Measurements from ENCODE around the gene GLTPD2.
A peak's percentile ranks its signal among the peaks of the same experiment; 100 is the strongest.

GLTPD2 gene

DNA sequence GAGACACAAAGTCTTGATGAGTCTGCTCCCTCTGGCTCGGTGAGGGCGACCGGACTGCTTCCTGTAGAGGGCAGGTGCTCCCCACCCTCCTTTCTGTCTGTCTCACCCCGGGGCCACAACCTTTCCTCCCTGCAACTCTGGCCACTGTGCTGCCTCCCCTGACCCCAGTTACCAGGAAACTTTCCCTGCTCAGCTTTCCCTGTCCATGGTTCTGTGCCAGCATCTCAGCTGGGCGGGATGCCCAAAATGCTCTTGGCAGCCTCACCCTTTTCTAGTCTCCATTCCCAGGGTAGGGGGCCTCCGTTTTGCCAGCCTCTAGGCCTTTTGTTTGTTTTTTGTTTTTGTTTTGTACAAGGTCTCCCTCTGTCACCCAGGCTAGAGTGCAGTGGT is 19.6 kb downstream of the GLTPD2 start:
- H3K79me1 ChIP-seq (ENCODE audit: low read length), result peaks cover 10% of the 10 kb centered on the region
- no peak overlapping the region for H4K91ac ChIP-seq (ENCODE audit: low read depth, low read length)
- no peak overlapping the region for H2BK5ac ChIP-seq (ENCODE audit: low read depth, low read length, poor library complexity)
- H3K9me3 ChIP-seq (ENCODE audit: insufficient read depth, low read depth, low read length), result peaks cover 2% of the 10 kb centered on the region
- H4K8ac ChIP-seq (ENCODE audit: low read depth, low read length), result no peak overlapping the region
- no peak overlapping the region for H2AFZ ChIP-seq (ENCODE audit: insufficient read depth, low read length, poor library complexity)
- H4K12ac ChIP-seq (ENCODE audit: low read depth, low read length), result no peak overlapping the region
- no peak for DNase-seq
- no peak overlapping the region for H3K4me3 ChIP-seq (ENCODE audit: low read depth, low read length)
- H3K27ac ChIP-seq (ENCODE audit: low read depth, low read length), result no peak overlapping the region
- H3K23ac ChIP-seq (ENCODE audit: low read length), result no peak overlapping the region
- peak overlapping the region; percentile 13 for H3K18ac ChIP-seq (ENCODE audit: low read length)
- no peaks in the 10 kb centered on the region for H3K27me3 ChIP-seq (ENCODE audit: insufficient read depth, low read length)
- no peak overlapping the region for H2BK120ac ChIP-seq (ENCODE audit: insufficient read depth, low read length, poor library complexity)
- H3K9ac ChIP-seq (ENCODE audit: low read length), result no peak overlapping the region
- peak overlapping the region; percentile 33 for H2BK12ac ChIP-seq (ENCODE audit: low read length)
- no peak overlapping the region for H3K14ac ChIP-seq (ENCODE audit: low read length)
- H3K4me1 ChIP-seq (ENCODE audit: control insufficient read depth in 1 of 2, insufficient read depth in 2 of 2, low read length in 2 of 2), result peaks cover 26 to 29% of the 10 kb centered on the region in 2 experiments
- peaks cover 20 to 22% of the 10 kb centered on the region in 2 experiments for H3K36me3 ChIP-seq (ENCODE audit: control insufficient read depth in 1 of 2, insufficient read depth in 2 of 2, low read length in 2 of 2)
- WGBS (ENCODE audit: extremely low coverage, insufficient coverage, insufficient read length), result no CpG with 5 or more reads among the region's 6 CpGs
- peak overlapping the region; percentile 27 for H2AK5ac ChIP-seq (ENCODE audit: low read length)
- H3K4ac ChIP-seq (ENCODE audit: low read depth, low read length), result peak overlapping the region; percentile 70
- peaks cover 7% of the 10 kb centered on the region for H3K79me2 ChIP-seq (ENCODE audit: control insufficient read depth, insufficient read depth, low read length, poor library complexity)
- peak overlapping the region; percentile 66 for H3K4me2 ChIP-seq (ENCODE audit: low read length)

- H2AK5ac ChIP-seq (ENCODE audit: low read length), result no peak overlapping the region
- peaks cover 26 to 29% of the 10 kb centered on the region in 2 experiments for H3K4me1 ChIP-seq (ENCODE audit: control insufficient read depth in 1 of 2, insufficient read depth in 2 of 2, low read length in 2 of 2)
- WGBS (ENCODE audit: extremely low coverage, insufficient coverage, insufficient read length), result no CpG with 5 or more reads among the region's 13 CpGs
- no peaks in the 10 kb centered on the region for H3K27me3 ChIP-seq (ENCODE audit: insufficient read depth, low read length)
- H3K23ac ChIP-seq (ENCODE audit: low read length), result no peak overlapping the region
- H3K18ac ChIP-seq (ENCODE audit: low read length), result no peak overlapping the region
- peaks cover 2% of the 10 kb centered on the region for H3K9me3 ChIP-seq (ENCODE audit: insufficient read depth, low read depth, low read length)
- H4K8ac ChIP-seq (ENCODE audit: low read depth, low read length), result no peak overlapping the region
- H2BK12ac ChIP-seq (ENCODE audit: low read length), result no peak overlapping the region
- H3K27ac ChIP-seq (ENCODE audit: low read depth, low read length), result no peak overlapping the region
- no peak overlapping the region for H3K4me2 ChIP-seq (ENCODE audit: low read length)
- H3K36me3 ChIP-seq (ENCODE audit: control insufficient read depth in 1 of 2, insufficient read depth in 2 of 2, low read length in 2 of 2), result peaks cover 34 to 37% of the 10 kb centered on the region in 2 experiments
- H3K4ac ChIP-seq (ENCODE audit: low read depth, low read length), result no peak overlapping the region
- no peak overlapping the region for H4K91ac ChIP-seq (ENCODE audit: low read depth, low read length)
- peaks cover 10% of the 10 kb centered on the region for H3K79me1 ChIP-seq (ENCODE audit: low read length)
- peaks cover 7% of the 10 kb centered on the region for H3K79me2 ChIP-seq (ENCODE audit: control insufficient read depth, insufficient read depth, low read length, poor library complexity)
- no peak overlapping the region for H3K4me3 ChIP-seq (ENCODE audit: low read depth, low read length)
- no peak overlapping the region for H2BK5ac ChIP-seq (ENCODE audit: low read depth, low read length, poor library complexity)
- no peak overlapping the region for H4K12ac ChIP-seq (ENCODE audit: low read depth, low read length)
- no peak overlapping the region for H3K14ac ChIP-seq (ENCODE audit: low read length)
- DNase-seq, result no peak
- no peak overlapping the region for H2BK120ac ChIP-seq (ENCODE audit: insufficient read depth, low read length, poor library complexity)
- H3K9ac ChIP-seq (ENCODE audit: low read length), result no peak overlapping the region
- H2AFZ ChIP-seq (ENCODE audit: insufficient read depth, low read length, poor library complexity), result no peak overlapping the region
These were observed 22.0 kb downstream of the GLTPD2 start for GRCh38 chr17:4810696-4811290.

GRCh38 chr17:4811471-4811870 is 22.7 kb downstream of the GLTPD2 start:
- no peak overlapping the region for H4K91ac ChIP-seq (ENCODE audit: low read depth, low read length)
- H2AFZ ChIP-seq (ENCODE audit: insufficient read depth, low read length, poor library complexity), result no peak overlapping the region
- no peak overlapping the region for H3K14ac ChIP-seq (ENCODE audit: low read length)
- DNase-seq, result peak; percentile 79 to 88
- no peak overlapping the region for H4K8ac ChIP-seq (ENCODE audit: low read depth, low read length)
- H3K79me2 ChIP-seq (ENCODE audit: control insufficient read depth, insufficient read depth, low read length, poor library complexity), result peaks cover 6% of the 10 kb centered on the region
- peaks cover 2% of the 10 kb centered on the region for H3K9me3 ChIP-seq (ENCODE audit: insufficient read depth, low read depth, low read length)
- H3K9ac ChIP-seq (ENCODE audit: low read length), result no peak overlapping the region
- no peak overlapping the region for H3K4ac ChIP-seq (ENCODE audit: low read depth, low read length)
- no peak overlapping the region for H3K4me3 ChIP-seq (ENCODE audit: low read depth, low read length)
- no peak overlapping the region for H3K4me2 ChIP-seq (ENCODE audit: low read length)
- H3K79me1 ChIP-seq (ENCODE audit: low read length), result peaks cover 10% of the 10 kb centered on the region
- no peak overlapping the region for H2AK5ac ChIP-seq (ENCODE audit: low read length)
- H3K36me3 ChIP-seq (ENCODE audit: control insufficient read depth in 1 of 2, insufficient read depth in 2 of 2, low read length in 2 of 2), result peaks cover 41 to 44% of the 10 kb centered on the region in 2 experiments
- H3K4me1 ChIP-seq (ENCODE audit: control insufficient read depth in 1 of 2, insufficient read depth in 2 of 2, low read length in 2 of 2), result peaks cover 26 to 29% of the 10 kb centered on the region in 2 experiments
- H3K27ac ChIP-seq (ENCODE audit: low read depth, low read length), result no peak overlapping the region
- H2BK12ac ChIP-seq (ENCODE audit: low read length), result no peak overlapping the region
- H2BK5ac ChIP-seq (ENCODE audit: low read depth, low read length, poor library complexity), result no peak overlapping the region
- no peaks in the 10 kb centered on the region for H3K27me3 ChIP-seq (ENCODE audit: insufficient read depth, low read length)
- WGBS (ENCODE audit: extremely low coverage, insufficient coverage, insufficient read length), result no CpG with 5 or more reads among the region's 12 CpGs
- no peak overlapping the region for H3K23ac ChIP-seq (ENCODE audit: low read length)
- H4K12ac ChIP-seq (ENCODE audit: low read depth, low read length), result no peak overlapping the region
- no peak overlapping the region for H2BK120ac ChIP-seq (ENCODE audit: insufficient read depth, low read length, poor library complexity)
- no peak overlapping the region for H3K18ac ChIP-seq (ENCODE audit: low read length)

DNA sequence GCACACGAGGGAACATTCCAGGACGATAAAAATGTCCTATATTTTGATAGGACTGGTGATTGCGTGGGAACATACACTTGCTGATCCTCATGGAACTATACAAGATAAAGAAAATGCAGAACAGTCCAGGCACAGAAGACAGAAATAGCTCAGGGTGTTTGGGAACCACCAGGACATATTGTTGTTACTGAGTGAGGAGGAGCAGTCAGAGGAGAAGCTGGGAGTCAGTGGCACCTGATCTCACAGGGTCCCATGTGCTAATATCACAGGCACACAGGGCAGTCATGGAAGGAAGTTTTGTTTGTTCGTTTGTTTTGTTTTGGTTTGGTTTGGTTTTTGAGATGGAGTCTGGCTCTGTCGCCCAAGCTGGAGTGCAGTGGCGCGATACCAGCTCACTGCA is 23.9 kb downstream of the GLTPD2 start:
- Histone ChIP-seq H3K9me3 (ENCODE audit: insufficient read depth, low read depth, low read length) (peaks cover 5% of the 10 kb centered on the region), H3K9ac (ENCODE audit: low read length) (no peak overlapping the region), H3K4me1 (ENCODE audit: control insufficient read depth in 1 of 2, insufficient read depth in 2 of 2, low read length in 2 of 2) (peaks cover 24 to 28% of the 10 kb centered on the region in 2 experiments), H3K4me2 (ENCODE audit: low read length) (no peak overlapping the region), H2AK5ac (ENCODE audit: low read length) (no peak overlapping the region), H2AFZ (ENCODE audit: insufficient read depth, low read length, poor library complexity) (no peak overlapping the region), H3K14ac (ENCODE audit: low read length) (no peak overlapping the region), H3K27ac (ENCODE audit: low read depth, low read length) (no peak overlapping the region), H3K4me3 (ENCODE audit: low read depth, low read length) (no peak overlapping the region), H2BK120ac (ENCODE audit: insufficient read depth, low read length, poor library complexity) (no peak overlapping the region), H3K27me3 (ENCODE audit: insufficient read depth, low read length) (no peaks in the 10 kb centered on the region), H4K12ac (ENCODE audit: low read depth, low read length) (no peak overlapping the region), H4K91ac (ENCODE audit: low read depth, low read length) (no peak overlapping the region), H2BK12ac (ENCODE audit: low read length) (no peak overlapping the region), H3K23ac (ENCODE audit: low read length) (no peak overlapping the region), H4K8ac (ENCODE audit: low read depth, low read length) (no peak overlapping the region), H3K18ac (ENCODE audit: low read length) (no peak overlapping the region), H2BK5ac (ENCODE audit: low read depth, low read length, poor library complexity) (no peak overlapping the region), H3K79me2 (ENCODE audit: control insufficient read depth, insufficient read depth, low read length, poor library complexity) (peaks cover under 1% of the 10 kb centered on the region), H3K79me1 (ENCODE audit: low read length) (peaks cover 2% of the 10 kb centered on the region), H3K4ac (ENCODE audit: low read depth, low read length) (no peak overlapping the region), H3K36me3 (ENCODE audit: control insufficient read depth in 1 of 2, insufficient read depth in 2 of 2, low read length in 2 of 2) (peaks cover 50 to 52% of the 10 kb centered on the region in 2 experiments)
- WGBS (ENCODE audit: extremely low coverage, insufficient coverage, insufficient read length), result no CpG with 5 or more reads among the region's 7 CpGs
- no peak for DNase-seq
